Eye (tissue), 1 donor: Measurements from ENCODE around the gene CLMP.
"Not testable (repeated sequence)": the region's sequence is repeated elsewhere in the genome, so short reads cannot be mapped to it uniquely, and the experiment has no call there.

Experiments used
- DNase-seq: peaks from one replicate; pipeline ENCODE4 v3.0.0-alpha.2; 2015

CLMP gene

DNA sequence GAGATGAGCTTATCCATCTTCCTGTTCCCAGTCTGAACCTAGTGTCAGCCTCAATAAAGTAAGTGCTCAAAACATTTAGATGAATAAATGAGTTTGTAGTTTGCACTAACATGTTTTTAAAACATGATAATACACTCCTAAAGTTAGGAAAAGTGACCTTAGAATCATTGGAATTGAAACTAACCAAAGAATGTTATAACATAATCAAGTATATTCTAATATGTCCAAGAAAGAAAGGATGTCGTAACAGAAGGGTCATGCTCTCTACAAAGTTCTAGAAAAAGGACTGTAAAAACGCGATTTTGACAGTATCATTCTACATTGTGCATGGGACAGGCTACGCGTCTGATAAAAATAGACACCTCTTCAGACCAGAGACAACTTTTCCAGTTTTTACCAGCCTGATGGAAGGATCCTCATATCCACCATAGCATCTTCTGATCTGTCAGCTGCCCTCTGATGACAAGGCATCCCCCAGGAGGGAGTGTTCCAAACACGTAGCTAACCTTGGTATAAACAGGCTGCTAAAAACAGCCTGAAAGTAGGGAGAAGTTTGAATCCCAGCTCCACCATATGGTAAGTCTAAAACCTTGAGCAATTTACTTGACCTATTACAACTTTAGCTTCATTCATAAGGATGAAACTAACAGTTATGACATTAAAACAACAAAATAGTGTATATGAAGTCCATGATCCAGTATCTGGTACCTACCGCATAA, 30.2 kb downstream of the CLMP start:
- DNase-seq: no peak

DNA sequence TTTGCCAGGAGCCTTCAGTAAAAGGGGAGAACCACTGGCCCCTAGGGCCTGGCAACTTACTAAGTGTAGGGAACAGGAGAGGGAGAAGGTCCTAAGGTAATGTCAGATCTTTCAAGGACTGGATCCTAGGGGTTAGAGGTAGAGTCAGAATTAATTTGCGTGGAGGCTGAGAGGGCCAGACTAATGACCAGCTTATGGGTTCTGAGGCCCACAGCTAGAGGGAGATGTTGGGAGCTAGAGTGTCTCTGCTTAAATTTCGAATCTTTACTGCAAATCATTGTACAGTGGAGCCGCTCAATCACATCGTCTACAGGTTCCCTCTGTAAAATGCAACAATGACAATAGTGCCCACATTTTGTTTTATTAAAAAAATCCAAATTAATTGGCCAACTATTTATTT, 31.4 kb downstream of the CLMP start:
- DNase-seq: no peak

DNA sequence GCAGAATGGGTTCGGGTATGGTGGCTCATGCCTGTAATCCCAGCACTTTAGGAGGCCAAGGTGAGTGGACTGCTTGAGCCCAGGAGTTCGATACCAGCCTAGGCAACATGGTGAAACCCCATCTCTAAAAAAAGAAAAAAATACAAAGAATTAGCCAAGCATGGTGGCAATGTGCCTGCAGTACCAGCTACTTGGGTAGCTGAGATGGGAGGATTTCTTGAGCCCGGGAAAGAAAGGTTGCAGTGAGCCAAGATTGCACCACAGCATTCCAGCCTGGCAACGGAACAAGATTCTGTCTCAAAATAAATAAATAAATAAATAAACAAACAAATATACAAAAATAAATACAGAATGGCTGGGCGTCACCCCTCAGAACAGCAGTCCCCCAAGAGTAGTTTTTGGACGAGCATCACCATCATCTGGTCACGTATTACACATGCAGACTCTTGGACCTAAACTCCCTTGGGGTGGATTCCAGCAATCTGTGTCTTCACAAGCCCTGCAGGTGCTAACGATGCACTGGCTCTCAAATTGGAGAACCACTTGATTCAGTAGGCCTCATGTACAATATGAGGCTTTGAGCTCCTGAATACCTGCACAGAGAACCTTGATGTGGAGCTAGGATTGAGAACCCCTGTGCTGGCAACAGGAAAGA, 33.5 kb downstream of the CLMP start:
- no peak for DNase-seq

DNA sequence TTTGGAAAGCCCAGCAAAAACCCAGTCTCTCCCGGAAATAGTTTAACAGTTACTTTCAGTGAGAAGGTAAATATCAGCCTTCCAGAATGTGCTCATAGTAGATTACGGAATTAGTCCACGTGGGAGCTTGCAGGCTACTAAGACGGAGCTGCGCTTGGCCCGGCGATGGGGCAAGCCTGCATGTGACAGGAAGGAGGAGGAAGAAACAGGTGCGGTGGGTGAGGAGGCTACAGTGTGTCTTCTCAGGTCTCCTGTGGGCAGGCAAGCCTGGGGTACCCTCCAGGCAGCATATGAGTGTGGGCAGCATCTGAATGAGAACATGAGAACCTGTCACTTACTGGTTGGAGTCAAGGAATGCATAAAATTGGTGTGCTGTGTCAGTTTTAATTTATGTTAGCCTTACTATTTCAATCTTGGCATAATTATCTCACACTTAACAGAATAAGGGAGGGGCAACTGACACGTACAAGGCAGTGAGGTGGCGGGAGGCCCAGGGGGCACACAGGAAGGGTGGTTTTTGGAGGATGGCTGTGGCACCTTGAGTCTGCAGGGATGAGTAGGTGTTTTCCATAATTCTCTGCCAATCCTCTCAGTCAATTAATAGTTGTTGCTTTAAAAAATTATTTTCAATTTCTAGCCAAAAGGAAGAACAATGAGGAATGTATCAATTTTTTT, 35.7 kb downstream of the CLMP start:
- DNase-seq: peak; percentile 43

DNA sequence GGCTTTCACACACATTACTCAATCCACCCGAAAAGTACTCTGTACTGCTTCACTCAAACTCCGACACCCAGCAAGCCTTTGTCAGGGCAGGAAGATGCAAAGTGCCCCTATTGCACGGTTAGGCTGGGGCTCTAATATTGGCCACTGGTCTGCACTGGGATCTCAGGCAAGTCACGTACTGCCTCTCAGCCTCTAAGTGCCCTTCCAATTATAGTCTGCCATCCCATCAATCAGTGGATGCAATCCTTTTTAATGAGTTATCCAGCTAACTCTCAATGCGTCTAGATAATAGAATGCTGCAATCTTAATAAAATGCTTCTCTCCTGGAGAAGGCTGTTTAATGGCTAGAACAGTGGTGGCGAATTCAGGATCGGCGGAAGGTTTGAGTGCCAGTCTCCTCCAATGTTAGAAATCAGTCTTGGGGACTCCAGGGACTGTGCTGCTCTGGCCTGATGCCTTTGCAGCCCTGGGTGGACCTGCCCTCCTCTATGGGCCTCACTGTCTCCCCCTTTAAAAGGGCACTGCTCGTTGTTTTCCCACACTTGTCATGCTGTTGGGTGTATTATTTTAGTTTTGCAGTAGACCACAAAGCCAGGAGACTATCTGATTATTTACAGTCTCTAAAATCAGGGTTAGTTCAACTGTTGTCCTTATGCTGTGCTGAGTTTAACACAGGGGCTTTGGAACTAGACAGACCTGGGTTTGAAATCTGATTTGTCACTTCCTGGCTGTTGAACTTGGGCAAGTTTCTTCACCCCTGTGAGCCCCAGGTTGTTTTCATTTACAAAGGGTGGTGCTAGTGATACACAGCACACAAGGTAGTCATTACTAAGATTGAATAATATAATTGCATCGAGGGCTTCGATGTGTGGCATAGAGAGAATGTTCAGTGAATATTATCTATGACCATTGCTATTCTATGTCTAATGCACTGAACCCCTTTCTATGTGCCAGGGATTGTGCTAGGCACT, 36.7 kb downstream of the CLMP start:
- DNase-seq: no peak

DNA sequence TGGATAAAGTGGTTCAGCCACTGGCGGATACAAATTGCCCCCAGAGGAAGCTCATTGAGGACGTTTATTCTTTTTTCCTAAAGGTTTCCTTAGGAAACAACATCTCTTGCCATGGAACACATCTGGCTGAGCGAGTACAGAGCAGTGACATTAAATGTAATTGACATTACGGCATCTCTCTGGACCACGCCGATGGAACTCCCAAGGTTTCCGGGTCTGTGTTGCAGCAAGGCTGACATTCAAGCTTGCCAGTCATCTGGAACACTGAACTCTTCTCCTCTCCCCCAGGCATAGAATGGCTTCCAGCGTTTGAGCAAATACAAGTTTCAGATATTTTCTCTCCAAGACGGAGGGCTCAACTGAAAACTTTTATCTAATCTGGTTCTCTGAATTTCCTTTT, 42.1 kb downstream of the CLMP start:
- DNase-seq: peak; percentile 76

DNA sequence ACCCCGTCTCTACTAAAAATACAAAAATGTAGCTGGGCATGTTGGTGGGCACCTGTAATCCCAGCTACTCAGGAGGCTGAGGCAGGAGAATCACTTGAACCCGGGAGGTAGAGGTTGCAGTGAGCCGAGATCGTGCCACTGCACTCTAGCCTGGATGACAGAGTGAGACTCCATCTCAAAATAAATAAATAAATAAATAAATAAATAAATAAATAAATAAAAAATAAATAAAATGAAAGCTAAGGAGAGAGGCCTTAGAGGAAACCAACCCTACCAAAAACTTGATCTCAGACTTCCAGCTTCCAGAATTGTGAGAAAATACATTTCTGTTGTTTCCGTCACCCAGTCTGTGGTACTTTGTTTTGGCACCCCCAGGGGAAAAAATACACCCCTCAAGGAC, 42.7 kb downstream of the CLMP start:
- DNase-seq: not testable (repeated sequence)

DNA sequence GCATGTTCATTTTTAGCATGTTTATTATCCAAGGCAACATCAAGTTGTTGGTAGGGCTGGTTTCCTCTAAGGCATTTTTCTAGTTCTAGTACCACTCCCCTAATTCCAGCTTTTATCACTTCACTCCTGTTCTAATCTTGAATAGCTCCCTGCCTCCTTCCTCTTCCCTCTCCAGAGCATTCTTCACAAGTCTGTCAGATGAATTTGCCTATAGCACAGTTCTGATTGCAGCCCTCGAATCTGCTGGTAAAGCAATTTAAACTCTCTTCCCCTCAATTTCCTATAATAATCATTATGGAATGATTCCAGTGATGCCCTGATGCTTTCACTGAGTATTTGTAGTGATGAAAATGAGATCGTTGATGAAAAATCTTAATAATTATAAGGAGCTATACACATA, 43.3 kb downstream of the CLMP start:
- DNase-seq: no peak

DNA sequence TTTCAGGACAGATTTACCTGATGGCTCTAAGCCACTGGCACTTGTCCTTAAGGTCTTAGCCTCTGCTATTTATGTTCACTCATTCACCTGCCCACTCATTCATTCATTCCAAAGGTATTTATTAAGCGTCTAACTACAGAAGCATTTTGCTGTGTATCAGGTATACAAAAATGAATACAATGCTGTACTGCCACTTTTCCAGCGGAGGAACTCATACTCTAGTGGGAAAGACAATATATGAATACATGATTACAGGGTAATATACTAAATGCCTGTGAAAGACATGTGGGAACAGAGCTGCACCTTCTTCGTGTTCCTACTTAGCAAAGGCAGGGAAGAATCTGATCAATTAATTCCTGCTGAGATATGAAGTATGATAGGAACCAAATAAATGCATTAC, 43.7 kb downstream of the CLMP start:
- DNase-seq: no peak

DNA sequence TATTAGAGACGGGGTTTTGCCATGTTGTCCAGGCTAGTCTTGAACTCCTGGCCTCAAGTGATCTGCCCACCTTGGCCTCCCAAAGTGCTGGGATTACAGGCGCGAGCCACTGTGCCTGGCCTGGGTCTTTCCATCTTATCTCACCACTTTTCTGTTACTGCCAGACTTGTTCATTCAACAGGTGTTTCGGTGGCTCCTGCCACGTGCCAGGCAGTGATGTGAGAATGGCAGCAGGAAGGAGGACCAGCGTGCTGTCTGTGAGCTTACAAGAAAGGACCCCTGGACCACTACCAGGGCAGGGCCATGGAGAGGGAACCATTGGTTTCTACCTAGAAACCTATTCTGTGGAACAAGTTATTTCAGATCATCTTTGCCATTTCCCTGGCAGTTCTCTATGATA, 44.2 kb downstream of the CLMP start:
- DNase-seq: no peak

DNA sequence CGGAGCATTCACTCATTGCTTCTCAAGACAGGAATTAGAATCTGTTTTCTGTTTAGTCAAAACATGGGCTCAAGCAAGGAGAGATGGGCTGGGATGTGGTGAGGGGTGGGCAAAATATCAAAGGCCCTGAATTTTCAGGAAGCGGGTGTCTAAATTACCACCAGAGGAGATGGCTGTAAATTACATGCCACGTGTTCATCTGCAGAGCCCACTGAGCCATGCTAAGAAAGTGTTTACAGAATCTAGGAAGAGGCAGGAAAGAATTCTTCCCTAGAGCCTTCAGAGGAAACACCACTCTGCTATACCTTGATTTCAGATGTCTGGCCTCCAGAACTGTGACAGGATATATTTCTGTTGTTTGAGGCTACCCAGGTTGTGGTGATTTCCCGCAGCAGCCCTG, 46.1 kb downstream of the CLMP start:
- DNase-seq: no peak

DNA sequence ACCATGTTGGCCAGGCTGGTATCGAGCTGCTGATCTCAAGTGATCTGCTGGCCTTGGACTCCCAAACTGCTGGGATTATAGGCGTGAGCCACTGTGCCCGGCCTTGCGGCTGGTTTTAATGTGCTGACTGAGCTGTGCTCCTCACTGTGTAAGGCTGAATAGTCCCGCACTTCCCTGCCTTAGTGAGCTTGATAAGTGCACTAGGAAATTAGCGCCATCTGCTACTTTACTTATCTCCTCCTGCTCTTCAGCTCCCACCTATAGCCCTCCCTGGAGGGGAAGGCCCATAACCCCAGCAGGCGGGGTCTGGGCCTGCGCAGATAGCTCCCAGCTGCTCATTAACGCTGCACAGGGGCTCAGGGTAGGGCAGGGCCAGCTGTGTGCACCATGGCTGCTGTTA, 49.4 kb downstream of the CLMP start:
- DNase-seq: peak; percentile 70

DNA sequence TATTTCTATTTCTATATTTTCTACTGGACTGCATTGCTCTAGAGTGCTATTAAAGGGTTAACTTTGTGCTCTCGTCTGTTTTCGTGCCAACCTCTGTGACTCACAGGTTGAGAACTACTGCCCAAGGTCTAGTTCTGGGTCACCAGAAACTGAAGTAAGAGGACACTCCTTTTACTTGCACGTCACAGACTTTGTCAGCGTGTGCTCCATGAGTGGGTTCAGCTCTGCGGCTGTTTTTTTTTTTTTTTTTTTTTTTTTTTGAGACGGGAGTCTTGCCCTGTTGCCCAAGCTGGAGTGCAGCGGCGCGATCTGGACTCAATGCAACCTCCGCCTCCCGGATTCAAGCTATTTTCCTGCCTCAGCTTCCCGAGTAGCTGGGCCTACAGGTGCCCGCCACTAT, 49.8 kb downstream of the CLMP start:
- no peak for DNase-seq

DNA sequence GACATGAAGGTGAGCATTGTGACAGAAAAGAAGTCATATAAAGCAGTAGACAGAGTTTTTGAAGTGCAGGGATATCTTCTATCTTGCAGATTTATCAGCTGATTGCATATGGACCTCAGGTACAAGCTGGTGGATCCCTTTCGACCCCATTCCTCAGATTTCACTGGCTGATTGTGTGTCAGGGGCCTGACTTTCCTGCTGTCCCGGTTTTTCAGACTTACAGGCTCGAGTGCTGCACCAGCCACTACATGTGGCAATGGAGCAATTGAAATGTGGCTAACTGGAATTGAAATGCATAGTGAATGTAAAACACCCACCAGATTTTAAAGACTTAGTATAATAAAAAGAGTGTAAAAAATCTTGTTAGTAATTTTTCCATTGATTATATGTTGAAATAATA, 50.3 kb downstream of the CLMP start:
- no peak for DNase-seq

DNA sequence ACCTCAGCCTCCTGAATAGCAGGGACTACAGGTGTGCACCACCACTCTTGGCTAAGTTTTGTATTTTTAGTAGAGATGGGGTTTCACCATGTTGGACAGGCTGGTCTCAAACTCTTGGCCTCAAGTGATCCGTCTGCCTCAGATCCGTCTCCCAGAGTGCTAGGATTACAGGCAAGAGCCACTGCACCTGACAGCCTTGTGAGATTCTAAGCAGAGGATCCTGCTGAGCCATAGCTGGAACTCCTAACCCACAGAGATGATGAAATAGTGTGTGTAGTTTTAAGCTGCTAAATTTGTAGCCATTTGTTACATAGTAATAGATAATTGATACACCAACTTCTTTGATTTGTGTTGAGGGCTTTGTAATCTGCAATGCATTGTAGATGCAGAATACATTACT, 51.1 kb downstream of the CLMP start:
- DNase-seq: no peak

DNA sequence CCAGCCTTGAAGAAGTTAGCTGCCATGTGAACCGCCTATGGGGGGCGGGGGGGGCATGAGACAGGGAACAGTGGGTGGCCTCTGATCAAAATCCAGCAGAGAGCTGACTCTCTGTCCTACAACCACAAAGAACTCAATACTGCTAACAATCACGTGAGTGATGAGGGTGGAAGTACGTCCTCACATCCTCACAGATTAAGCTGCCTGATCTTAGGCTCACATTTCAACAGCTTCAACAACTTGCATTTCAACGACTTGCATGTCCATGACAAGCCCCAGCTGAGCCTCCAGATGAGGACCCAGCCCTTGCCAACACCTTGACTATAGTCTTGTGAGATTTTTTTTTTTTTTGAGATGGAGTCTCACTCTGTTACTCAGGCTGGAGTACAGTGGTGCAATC, 51.6 kb downstream of the CLMP start:
- no peak for DNase-seq

DNA sequence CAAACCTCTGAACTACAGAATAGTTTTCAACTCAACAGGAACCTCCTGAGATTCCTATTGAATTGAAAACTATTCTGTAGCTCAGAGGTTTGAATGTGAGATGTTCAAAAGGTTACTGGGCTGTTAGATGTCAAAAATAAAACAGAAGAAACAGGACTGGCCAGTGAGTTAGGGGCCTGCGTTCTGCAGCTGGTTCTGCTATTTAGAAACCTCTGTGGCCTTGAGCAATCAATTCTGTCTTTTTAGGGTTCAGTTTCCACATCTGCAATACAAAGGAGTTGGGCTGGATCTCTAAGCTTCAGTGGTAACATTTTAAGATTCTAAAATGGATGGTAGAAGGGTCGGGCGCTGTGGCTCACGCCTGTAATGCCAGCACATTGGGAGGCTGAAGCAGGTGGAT, 55.8 kb downstream of the CLMP start:
- no peak for DNase-seq

DNA sequence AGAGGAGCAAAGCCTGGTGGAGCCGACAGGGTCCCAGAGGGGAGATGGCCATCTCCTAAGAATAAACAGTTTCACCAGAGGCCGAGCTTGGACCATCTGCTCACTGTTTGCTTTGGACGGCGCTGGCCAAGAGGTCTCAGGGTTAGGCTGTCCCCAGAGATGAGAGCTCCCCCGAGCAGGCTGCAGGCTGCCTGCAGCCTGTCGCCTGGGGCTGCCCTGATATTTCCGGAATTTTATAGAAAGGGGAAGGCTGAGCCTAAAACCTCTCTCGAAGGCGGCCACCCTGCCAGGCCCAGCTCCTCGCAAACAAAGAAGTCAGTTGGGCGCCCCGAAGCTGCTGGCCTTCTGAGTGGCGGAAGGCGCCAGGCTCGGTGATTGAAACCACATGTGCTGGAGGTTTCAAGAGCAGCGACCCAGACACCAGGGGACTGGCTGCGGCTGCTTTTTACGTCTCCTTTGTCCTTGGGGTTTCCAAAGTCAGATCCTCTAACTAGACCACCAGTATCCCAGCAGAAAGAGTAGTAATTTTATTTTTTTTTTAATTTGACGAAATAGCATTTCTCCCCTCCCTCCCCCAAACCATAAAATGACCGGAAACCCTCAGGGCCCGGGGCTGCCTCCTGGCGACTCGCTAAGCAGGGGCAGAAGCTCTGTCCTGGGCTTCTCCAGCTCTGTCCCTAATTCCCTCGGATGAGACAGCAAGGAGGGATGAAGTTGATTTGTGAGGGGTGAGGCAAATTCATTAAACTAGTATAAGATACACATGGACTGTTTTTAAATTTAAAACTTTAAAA, 57.4 kb downstream of the CLMP start:
- peak; percentile 84 for DNase-seq

DNA sequence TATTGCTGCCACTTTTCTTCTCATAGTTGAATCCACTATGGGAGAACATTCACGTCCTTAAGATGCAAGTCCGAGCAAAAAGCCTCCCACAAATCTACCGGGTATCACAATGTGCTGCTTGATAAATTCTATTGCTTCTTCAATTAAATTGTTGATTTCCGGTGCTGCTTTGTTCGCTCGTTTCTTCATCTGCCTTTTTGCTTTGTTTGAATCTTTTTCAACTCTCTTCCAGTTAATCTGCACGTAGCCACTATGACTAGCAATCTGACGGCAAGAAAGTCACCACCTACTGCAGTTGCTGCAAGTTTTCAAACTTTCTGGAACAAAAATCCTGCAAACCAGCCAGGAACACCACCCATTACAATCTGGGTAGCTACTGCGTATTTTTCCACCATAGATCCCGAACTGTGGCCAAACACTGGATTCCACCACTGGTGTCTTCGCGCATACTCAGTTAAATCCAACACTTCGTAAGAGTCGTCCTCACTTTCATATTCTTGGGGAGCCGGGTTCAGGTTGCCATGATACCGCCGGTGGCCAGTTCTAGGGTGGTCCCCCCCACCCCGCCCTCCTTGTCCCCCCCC, 59.1 kb downstream of the CLMP start:
- no peak for DNase-seq

DNA sequence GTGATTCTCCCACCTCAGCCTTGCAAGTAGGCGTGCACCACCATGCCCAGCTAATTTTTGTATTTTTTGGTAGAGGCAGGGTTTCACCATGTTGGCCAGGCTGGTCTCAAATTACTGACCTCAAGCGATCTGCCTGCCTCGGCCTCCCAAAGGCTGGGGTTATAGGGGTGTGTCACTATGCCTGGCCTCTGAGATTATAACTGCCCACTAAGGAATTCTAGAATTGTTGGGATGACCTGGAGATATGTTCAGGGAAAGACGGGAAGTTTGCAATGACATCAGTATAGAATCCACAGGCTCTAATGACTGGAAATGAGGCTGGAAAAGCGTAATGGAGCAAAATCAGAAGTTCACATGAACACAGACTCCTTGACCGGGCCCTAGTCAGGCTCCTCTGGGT, 62.2 kb downstream of the CLMP start:
- no peak for DNase-seq

DNA sequence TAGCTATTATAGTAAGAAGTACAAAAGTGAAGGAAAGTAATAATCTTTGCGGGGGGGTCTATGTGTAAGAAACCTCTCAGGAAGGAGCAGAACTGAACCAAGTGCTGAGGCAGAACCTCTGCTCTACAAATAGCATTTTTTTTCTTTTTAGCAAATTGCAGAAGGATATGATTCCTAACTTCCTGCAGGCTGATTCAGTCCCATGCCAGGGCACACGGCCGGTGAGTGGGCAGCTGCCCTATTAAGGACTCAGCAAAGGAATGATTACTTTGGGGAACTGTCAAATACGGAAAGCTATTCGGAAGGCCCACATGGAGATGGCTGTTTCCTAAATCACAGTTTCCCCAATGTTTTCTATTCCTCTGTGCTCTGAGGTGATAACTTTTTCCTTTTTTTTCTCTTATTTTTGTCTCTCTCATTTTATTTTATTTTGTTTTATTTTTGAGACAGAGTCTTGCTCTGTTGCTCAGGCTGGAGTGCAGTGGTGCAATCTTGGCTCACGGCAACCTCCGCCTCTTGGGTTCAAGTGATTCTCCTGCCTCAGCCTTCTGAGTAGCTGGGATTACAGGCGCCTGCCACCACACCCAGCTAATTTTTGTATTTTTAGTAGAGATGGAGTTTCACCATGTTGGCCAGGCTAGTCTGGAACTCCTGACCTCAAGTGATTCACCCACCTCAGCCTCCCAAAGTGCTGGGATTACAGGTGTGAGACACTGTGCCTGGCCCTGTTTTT, 62.8 kb downstream of the CLMP start:
- not testable (repeated sequence) for DNase-seq
